Measurements from ENCODE around the gene SEL1L3. TPM values are rescaled to one million over a fixed set of nuclear protein-coding genes. Genes with fewer than 3 reads are reported as not detected.
A peak's percentile ranks its signal among the peaks of the same experiment; 100 is the strongest.

The SEL1L3 gene
- total RNA-seq, 1 donor from 2014 or later: 22.6 TPM

DNA sequence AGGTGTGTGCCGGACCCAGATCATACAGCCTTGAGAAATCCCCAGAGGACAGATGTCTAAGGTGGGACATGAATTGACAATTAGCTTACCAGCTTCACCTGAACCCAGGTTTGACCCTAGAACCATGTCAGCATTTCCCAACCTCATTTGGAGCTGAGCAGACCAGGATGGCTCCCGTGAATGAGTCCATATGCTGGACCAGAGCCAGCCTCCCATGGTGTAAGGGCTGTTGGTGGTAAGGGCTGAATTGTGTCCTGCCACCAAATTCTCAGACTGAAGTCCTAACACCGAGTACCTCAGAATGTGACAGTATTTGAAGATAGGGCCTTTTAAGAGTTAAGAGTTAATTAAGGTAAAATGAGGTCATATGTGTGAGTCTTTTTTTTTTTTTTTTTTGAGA, 118.8 kb downstream of the SEL1L3 start:
- no peak for DNase-seq

DNA sequence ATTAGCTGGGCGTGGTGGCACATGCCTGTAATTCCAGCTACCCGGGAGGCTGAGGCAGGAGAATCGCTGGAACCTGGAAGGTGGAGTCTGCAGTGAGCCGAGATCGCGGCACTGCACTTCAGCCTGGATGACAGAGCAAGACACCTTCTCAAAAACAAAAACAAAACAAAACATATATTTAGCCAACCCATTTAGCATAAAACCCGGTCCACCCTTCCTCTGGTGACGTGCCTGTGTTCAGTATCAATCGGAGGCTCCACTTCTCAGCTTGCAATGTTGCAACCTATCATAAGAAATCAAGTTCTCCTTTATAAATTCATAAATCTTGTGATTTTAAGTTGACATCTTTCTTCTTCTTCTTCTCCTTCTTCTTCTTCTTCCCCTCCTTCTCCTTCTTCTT, 133.2 kb downstream of the SEL1L3 start:
- DNase-seq: no peak

DNA sequence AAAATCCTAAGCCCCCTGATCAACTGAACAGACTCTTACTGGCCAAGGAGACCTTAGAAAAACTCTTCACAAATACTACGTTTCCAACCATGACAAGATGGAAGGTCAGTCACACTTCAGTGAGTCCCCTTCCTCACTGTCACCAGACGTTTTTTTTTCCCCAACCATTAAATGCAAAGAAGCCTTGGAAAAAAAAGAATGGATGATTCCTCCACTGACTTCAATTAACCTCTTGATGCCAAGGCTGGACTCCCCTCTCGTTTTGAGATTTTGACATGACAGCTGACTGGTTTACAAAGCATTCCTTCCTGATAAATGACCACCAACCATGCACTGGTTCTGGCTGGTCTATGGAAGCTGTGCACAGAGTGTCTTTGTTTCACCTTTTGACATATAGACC, 133.9 kb downstream of the SEL1L3 start:
- DNase-seq: no peak

DNA sequence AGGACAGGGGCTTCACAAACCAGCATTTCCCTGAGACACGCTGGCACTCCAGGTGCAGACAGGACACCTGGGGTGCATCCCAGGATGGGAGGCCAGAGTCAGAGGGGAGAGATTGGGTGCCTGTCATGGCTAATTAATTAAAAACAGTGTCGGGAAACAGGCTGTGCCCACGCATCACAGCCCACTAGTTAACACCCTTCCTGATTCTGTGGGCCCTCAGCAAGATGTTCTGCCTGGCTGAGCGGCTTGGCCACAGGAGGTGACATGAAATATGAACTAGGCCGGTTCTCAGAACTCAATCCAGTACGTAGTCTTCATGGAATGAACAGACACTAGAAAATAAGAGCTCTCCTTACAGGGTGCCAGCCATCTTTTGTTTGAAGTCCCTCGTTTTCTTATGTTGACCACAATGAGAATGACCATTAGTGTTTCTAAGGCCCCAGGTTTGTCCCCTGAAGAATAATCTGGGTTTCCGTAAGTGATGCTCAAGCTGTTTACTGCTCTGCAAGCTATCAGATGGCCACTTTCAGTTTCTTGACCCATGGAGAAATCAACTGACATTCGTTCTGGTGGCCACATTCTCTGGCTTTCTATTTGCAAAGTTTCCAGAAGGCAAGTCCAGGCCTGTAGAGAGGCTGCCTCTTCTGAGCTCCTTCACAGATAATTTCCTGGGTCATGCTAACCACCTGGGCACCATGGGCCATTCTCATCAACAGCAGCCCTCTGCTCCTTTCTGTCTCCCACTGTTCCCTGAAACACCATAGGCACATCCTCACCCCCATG, 134.9 kb downstream of the SEL1L3 start:
- no peak for DNase-seq

DNA sequence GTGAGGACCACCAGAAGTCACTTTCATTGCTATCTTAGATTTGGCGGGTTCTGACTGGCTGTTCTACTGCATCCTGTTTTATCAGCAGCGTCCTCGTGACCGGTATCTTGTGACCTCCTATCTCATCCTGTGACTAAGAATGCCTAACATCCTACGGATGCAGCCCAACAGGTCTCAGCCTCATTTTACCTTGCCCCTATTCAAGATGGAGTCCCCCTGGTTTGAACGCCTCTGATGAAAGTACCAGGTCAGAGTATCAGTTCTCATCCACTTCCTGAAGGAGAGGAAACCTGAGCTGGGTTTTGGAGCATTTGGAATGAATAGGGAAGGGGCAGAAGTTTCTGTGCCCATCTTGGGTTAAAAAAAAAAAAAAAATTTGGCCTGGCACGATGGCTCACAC, 136.9 kb downstream of the SEL1L3 start:
- DNase-seq: no peak

DNA sequence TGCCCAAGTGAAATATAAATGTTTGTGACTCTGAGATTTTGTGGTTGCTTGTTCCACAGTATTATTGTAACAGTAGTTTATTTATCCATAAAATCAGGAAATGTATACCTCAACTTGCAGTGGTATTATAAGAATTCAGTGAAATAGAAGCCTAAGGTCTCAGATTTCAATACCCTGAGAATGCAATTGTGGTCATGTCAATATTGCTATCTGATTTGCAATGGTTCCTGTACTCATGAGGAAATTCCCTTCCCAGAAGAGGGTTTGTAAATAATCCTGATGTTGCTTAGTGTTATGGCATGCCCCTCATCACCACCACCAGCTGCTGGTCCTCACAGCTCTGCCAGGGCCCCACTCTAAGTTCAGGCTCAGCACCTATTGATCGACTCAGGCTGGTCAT, 139.4 kb downstream of the SEL1L3 start:
- DNase-seq: peak; percentile 5

DNA sequence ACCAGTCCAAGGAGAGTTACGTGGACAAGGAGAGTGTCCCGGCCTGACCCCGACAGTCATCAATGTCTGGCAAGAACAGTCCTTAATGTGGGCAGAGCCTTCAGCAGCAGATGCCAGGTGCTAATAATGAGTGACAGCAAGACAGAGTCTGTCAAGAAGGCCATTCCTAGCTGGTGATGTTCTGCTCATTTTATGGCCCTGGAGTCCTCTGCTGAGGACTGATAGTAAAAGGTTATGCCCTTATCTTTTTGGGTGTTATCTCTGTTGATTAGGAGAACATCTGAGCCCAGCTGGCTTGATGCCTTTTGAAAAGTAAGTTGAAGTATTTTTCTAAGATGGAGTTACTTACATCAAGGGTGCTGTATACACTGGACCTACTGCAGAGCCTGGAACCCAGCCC, 139.8 kb downstream of the SEL1L3 start:
- DNase-seq: peak; percentile 3

DNA sequence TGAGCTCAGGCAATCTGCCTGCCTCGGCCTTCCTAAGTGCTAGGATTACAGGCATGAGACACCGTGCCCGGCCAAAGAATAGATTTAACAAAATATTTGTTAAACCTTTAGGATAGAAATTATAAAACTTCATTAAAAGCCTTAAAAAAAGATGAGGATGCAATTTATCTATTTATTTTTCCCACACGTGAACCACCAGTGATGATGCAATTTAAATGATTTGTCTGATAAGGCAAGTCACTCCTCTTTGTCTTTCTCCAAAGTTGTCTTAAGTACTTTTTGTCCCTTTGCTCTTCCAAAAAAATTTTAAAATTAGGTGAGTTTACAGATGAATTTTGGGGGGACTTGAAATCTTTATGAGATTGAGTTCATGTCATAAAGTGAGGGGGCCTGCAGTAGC, 149.0 kb downstream of the SEL1L3 start:
- DNase-seq: no peak

DNA sequence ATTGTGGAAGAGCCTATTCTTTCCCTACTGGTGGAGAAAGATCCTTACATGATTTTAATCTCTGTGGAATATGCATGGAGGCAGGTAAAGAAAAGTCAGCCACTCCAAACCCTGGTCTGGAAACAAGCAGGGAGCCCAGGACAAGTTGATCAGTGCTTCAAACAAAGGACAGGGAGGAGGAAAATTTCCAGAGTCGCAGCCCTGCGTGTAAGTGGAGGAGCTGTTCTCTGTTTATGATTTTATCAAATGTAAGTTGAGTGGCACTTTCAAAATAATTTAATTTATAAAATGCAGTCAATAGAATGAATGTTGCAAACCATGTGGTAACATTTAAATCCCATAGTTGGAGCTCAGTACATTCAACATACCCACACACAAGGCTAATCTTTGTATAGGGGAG, 150.2 kb downstream of the SEL1L3 start:
- no peak for DNase-seq

DNA sequence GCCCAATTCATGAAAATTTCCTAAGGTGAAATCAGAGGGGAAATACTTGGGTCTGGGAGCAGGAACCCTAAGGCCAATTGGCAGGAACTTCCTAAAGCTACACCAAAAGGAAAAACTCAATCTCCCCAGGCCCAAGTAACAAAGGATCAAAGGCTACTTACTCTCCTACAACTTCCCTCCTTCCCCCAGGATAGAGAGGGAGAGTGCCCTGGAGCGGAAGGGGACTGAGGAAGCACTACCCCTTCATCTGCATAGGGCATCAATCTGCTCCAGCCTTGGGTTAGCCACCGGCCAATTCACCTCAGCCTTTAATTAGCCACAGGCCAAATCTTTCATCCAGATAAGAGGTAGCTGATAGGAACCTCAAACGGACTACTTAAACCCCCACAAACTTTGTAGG, 152.2 kb downstream of the SEL1L3 start:
- DNase-seq: no peak

DNA sequence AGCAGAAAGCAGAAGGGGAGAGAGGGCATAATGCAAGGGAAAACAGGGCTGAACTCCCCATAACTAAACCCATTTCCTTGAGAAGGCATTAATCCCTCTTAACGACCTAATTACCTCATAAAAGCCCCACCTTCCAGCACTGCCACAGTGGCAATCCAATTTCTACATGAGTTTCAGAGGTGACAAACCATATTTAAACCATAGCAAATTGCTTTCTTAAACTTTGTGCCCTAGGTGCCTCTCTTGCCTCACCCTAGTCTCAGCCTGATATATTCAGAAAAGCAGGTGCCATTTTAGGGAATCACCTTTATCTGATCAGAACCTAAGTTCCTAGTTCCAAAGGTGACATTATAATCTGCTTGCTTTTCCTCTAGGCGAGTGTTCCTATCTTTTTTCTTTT, 158.3 kb downstream of the SEL1L3 start:
- DNase-seq: no peak

DNA sequence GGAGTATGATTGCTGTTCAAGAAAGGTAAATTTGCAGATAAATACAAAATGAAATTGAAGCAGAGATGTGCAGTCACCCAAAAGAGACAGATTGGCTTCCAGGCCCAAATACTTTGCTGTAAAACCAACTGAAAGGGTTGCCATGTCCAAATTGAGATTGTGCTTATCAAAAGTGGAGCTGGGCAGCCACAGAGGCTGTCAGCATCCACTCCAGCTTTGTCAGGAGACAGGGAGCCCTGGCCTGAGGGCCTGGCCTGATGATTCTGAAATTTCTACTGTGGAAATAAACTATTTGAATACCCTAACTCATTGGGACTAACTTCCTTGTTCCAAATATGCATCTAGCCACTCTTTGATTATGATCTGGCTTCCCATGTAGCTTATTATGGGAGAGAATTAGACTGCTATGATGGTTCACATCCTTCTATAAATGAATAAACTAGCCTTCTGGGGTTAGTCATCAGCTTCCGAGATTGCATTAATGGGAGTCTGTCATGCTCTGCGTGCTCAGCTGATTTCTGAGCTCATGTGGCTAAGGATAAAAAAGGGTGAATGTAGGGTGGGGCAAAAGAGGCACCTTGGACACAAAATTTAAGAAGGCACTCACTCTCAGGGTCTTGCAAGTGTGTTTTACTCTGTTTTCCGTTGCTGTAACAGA, 158.9 kb downstream of the SEL1L3 start:
- no peak for DNase-seq

DNA sequence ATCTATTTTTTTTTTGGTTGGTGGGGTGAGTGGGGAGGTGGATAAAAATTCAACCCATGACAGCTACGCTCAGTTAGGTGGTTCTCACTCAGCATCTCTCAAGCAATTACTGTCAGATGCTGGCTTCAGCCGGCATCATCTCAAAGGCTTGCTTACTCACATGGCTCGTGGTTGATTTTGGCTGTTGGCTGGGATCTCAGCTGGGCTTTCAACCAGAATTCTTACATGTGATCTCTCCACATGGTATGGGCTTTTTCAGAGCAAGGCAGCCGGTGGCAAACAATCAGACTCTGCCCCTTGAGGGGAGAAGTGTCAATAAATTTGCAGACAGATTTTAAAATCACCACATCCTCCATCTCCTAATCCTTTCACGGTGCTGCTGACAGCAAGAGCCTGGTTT, 159.9 kb downstream of the SEL1L3 start:
- peak; percentile 45 for DNase-seq

DNA sequence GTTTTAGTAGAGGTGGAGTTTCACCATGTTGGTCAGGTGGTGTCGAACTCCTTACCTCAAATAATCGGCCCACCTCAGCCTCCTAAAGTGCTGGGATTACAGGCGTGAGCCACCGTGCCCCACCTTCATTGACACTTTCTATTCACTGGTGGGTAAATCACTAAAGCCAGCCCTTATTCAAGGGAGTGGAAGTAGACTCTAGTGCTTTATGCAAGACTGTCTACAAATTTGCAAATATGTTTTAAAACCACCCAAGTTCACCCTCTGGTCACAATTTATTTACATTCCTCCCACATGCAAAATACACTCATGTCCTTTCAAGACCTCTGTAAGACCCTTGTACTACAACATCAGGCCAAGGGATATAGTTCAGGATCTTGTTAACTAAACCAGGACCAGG, 162.1 kb downstream of the SEL1L3 start:
- DNase-seq: no peak

DNA sequence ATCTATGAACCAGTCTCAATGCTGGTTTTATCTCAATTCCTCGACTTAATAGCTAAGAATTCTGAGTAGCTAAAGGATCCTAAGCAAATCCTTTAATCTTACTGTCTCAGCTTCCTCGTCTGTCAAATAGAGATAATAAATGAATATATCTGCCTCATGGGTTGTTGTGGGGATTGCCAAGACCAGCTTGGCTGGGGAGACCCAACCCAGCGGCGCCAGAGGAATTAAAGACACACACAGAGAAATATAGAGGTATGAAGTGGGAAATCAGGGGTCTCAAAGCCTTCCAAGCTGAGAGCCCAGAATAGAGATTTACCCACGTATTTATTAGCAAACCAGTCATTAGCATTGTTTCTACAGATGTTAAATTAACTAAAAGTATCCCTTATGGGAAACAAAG, 165.3 kb downstream of the SEL1L3 start:
- DNase-seq: no peak

Small RNA genes lying within 50 kb of the gene (small RNA-seq; reads per million reads assigned to genes)
- not detected for gene MTND4LP22 (ENCODE audit: low replicate concordance)

Other genes with a start within 250 kb of the SEL1L3 start
- 10.7 TPM for gene SLC34A2, start 207.1 kb downstream of the SEL1L3 start, total RNA-seq
- 39.5 TPM for gene SMIM20, start 51.2 kb upstream of the SEL1L3 start, total RNA-seq

Measured in tongue (tissue), 3 donors.